HG02870 (cell line): Measurements from ENCODE around the gene RABGAP1L.
A peak's percentile ranks its signal among the peaks of the same experiment; 100 is the strongest.
"Not testable (repeated sequence)": the region's sequence is repeated elsewhere in the genome, so short reads cannot be mapped to it uniquely, and the experiment has no call there.

ENCODE experiments used
- ATAC-seq: cut with Tn5 transposase; IDR thresholded peaks from one replicate; pipeline ENCODE4 v1.9.1; 2021; ENCODE audit warnings: mild to moderate bottlenecking, moderate library complexity; ENCODE audit not compliant: unreplicated experiment

Gene RABGAP1L

GRCh38 chr1:174159252-174160108 lies at the start of gene RABGAP1L:
RABGAP1L (plus strand) TSS chr1:174159520.
- ATAC-seq, result peak; percentile 59

GRCh38 chr1:174110053-174110452 lies 49.3 kb upstream of the RABGAP1L start:
- no peak for ATAC-seq

- ATAC-seq, result no peak
Observed at GRCh38 chr1:174112489-174113162, 46.7 kb upstream of the RABGAP1L start.

GRCh38 chr1:174114106-174114505 lies 45.2 kb upstream of the RABGAP1L start:
- no peak for ATAC-seq

GRCh38 chr1:174114788-174115448 lies 44.4 kb upstream of the RABGAP1L start:
- ATAC-seq, result peak; percentile 72

GRCh38 chr1:174116042-174116441 lies 43.3 kb upstream of the RABGAP1L start:
- ATAC-seq, result no peak

GRCh38 chr1:174118751-174119150 lies 40.6 kb upstream of the RABGAP1L start:
- no peak for ATAC-seq

- ATAC-seq, result not testable (repeated sequence)
Observed at GRCh38 chr1:174122318-174122717, 37.0 kb upstream of the RABGAP1L start.

- no peak for ATAC-seq
Observed at GRCh38 chr1:174123843-174124242, 35.5 kb upstream of the RABGAP1L start.

- not testable (repeated sequence) for ATAC-seq
Observed at GRCh38 chr1:174127176-174127575, 32.1 kb upstream of the RABGAP1L start.

GRCh38 chr1:174131032-174131638 lies 28.2 kb upstream of the RABGAP1L start:
- no peak for ATAC-seq

- ATAC-seq, result peak; percentile 50
Observed at GRCh38 chr1:174134003-174134659, 25.2 kb upstream of the RABGAP1L start.

- no peak for ATAC-seq
Observed at GRCh38 chr1:174135211-174135610, 24.1 kb upstream of the RABGAP1L start.

GRCh38 chr1:174136714-174137113 lies 22.6 kb upstream of the RABGAP1L start:
- ATAC-seq, result no peak

- ATAC-seq, result no peak
Observed at GRCh38 chr1:174142836-174143235, 16.5 kb upstream of the RABGAP1L start.

GRCh38 chr1:174143727-174144396 lies 15.5 kb upstream of the RABGAP1L start:
- not testable (repeated sequence) for ATAC-seq

- ATAC-seq, result not testable (repeated sequence)
Observed at GRCh38 chr1:174144397-174144783, 14.9 kb upstream of the RABGAP1L start.

- ATAC-seq, result no peak
Observed at GRCh38 chr1:174149216-174149615, 10.1 kb upstream of the RABGAP1L start.

- ATAC-seq, result no peak
Observed at GRCh38 chr1:174150499-174150898, 8.8 kb upstream of the RABGAP1L start.

- no peak for ATAC-seq
Observed at GRCh38 chr1:174152427-174152826, 6.9 kb upstream of the RABGAP1L start.
